C4-2B (cell line): ENCODE data around the gene UFSP2.

ENCODE experiments used
- CTCF ChIP-seq: fragments of 450-650 bp; conservative IDR thresholded peaks from 2 replicates; pipeline ENCODE4 v1.5.1; 2017; ENCODE audit warnings: mild to moderate bottlenecking
- ZFX ChIP-seq: fragments of 450-650 bp; IDR thresholded peaks from 2 replicates; pipeline ENCODE4 v1.6.1; 2017

- no peak for TF ChIP-seq CTCF
- TF ChIP-seq ZFX: no peak
These were observed 37.8 kb upstream of the UFSP2 start for GRCh38 chr4:185463541-185463940.
